Tibial nerve (tissue), 4 donors: ENCODE data around the gene HIVEP2. TPM values are rescaled to one million over a fixed set of nuclear protein-coding genes. Genes with fewer than 3 reads are reported as not detected.

Source experiments
- DNase-seq, 2 donors: peaks; one replicate each; pipeline ENCODE4 v3.0.0-alpha.2; 2019; ENCODE audit warnings: low spot score in 2 of 2
- H3K27ac ChIP-seq, 4 donors: fragments of 200-600 bp; sonication (generic) in 3 of 4; one replicate each; pipeline ENCODE4 v1.5.1; 2017 to 2019; ENCODE audit warnings: mild to moderate bottlenecking in 1 of 4
- H3K27me3 ChIP-seq, 2 donors: fragments of 200-600 bp; sonication (generic) in 1 of 2; one replicate each; pipeline versions ENCODE4 v1.5.1 to v1.6.0; 2017 to 2019
- H3K36me3 ChIP-seq, 3 donors: fragments of 200-600 bp; sonication (generic); one replicate each; pipeline ENCODE4 v1.5.1; 2018 to 2019
- H3K4me1 ChIP-seq, 4 donors: fragments of 200-600 bp; sonication (generic) in 3 of 4; one replicate each; pipeline ENCODE4 v1.5.1; 2017 to 2019
- H3K4me3 ChIP-seq, 4 donors: fragments of 200-600 bp; sonication (generic) in 3 of 4; one replicate each; pipeline ENCODE4 v1.5.1; 2017 to 2019; ENCODE audit warnings: mild to moderate bottlenecking in 1 of 4, moderate library complexity in 1 of 4
- H3K9me3 ChIP-seq, 4 donors: fragments of 200-600 bp; sonication (generic) in 3 of 4; one replicate each; pipeline ENCODE4 v1.5.1; 2017 to 2019
- EP300 ChIP-seq, 2 donors: sonication (generic); formaldehyde crosslinking; IDR thresholded peaks; one replicate each; pipeline ENCODE4 v1.6.1; 2017; ENCODE audit warnings: antibody characterized with exemption in 2 of 2, mild to moderate bottlenecking in 1 of 2
- POLR2A ChIP-seq, 2 donors: fragments of 450-650 bp; IDR thresholded peaks; one replicate each; pipeline ENCODE4 v1.6.1; 2017; ENCODE audit warnings: antibody characterized with exemption in 2 of 2, mild to moderate bottlenecking in 2 of 2, moderate library complexity in 2 of 2
- WGBS, 2 donors: methylation state at CpG; one replicate each; pipeline ENCODE4 v1.1.5; 2018; 5-methylcytosine and 5-hydroxymethylcytosine counted together
- total RNA-seq, 4 donors: library from RNA; depleted of rRNA; stranded (reverse); fragments of >200 nt; gene quantifications; one replicate each; pipeline ENCODE4 v1.1.0, GENCODE V29; 2016
- TF ChIP-seq, protein P1 (sequence below), 5 experiments: fragments of 200-600 bp in 3 of 5; fragments of 450-650 bp in 2 of 5; sonication (generic) in 3 of 5; IDR thresholded peaks; one replicate each; pipeline ENCODE4 v1.5.1; 2016 to 2019; ENCODE audit warnings: antibody characterized with exemption in 5 of 5, mild to moderate bottlenecking in 3 of 5, moderate library complexity in 2 of 5

Gene HIVEP2
- total RNA-seq, 4 donors from 2014 or later: 15.9 to 24.0 (median 19.9) TPM

DNA sequence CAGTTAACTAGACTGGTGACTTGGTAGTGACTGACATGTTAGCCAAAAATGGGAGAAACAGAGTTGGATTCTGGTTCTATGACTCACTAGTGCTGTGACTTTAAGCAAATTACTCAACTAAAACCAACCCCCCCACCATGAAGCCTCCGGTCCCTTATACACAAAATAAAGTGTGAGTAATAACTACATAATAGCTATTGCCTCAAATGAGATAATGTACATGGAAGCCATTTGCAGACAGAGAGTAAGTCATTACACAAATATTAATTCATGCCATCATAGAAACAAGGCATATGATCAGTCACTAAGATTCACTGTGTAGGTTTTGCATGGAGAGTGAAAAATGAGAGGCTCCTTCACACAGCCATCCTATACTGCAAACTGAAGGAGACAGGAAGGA, 111.9 kb downstream of the HIVEP2 start:
- DNase-seq: no peak
- TF ChIP-seq, protein P1, sequence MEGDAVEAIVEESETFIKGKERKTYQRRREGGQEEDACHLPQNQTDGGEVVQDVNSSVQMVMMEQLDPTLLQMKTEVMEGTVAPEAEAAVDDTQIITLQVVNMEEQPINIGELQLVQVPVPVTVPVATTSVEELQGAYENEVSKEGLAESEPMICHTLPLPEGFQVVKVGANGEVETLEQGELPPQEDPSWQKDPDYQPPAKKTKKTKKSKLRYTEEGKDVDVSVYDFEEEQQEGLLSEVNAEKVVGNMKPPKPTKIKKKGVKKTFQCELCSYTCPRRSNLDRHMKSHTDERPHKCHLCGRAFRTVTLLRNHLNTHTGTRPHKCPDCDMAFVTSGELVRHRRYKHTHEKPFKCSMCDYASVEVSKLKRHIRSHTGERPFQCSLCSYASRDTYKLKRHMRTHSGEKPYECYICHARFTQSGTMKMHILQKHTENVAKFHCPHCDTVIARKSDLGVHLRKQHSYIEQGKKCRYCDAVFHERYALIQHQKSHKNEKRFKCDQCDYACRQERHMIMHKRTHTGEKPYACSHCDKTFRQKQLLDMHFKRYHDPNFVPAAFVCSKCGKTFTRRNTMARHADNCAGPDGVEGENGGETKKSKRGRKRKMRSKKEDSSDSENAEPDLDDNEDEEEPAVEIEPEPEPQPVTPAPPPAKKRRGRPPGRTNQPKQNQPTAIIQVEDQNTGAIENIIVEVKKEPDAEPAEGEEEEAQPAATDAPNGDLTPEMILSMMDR (IDR thresholded peaks at IDR 0.05): no peak
- TF ChIP-seq EP300 (IDR thresholded peaks at IDR 0.05) (no peak), POLR2A (IDR thresholded peaks at IDR 0.05) (no peak)
- Histone ChIP-seq H3K9me3 (no peaks in the 10 kb centered on the region), H3K4me3 (no peak overlapping the region), H3K36me3 (no peaks in the 10 kb centered on the region), H3K4me1 (peaks cover 0 to 14% (median 2%) of the 10 kb centered on the region in 4 donors), H3K27ac (no peak overlapping the region), H3K27me3 (no peaks in the 10 kb centered on the region)
- WGBS, 2 donors: 35 to 56% methylated on average over 1 of the region's 1 CpG

GRCh38 chr6:142830807-142831206, 114.2 kb downstream of the HIVEP2 start:
- TF ChIP-seq, protein P1 (IDR thresholded peaks at IDR 0.05): no peak
- TF ChIP-seq POLR2A (IDR thresholded peaks at IDR 0.05) (no peak), EP300 (IDR thresholded peaks at IDR 0.05) (no peak)
- no peaks in the 10 kb centered on the region for H3K27me3 ChIP-seq
- H3K27ac ChIP-seq: no peak overlapping the region
- H3K9me3 ChIP-seq: no peaks in the 10 kb centered on the region
- peaks cover 0 to 16% (median 0%) of the 10 kb centered on the region in 4 donors for H3K4me1 ChIP-seq
- H3K36me3 ChIP-seq: no peaks in the 10 kb centered on the region
- WGBS, 2 donors: 88 to 89% methylated on average over 6 of the region's 6 CpGs
- no peak overlapping the region for H3K4me3 ChIP-seq
- DNase-seq: no peak

GRCh38 chr6:142830116-142830710, 114.8 kb downstream of the HIVEP2 start:
- no peaks in the 10 kb centered on the region for H3K9me3 ChIP-seq
- no peaks in the 10 kb centered on the region for H3K27me3 ChIP-seq
- DNase-seq: no peak
- H3K4me1 ChIP-seq: peaks cover 0 to 16% (median 0%) of the 10 kb centered on the region in 4 donors
- WGBS, 2 donors: 68 to 74% methylated on average over 5 of the region's 5 CpGs
- no peak overlapping the region for H3K27ac ChIP-seq
- H3K36me3 ChIP-seq: no peaks in the 10 kb centered on the region
- no peak for TF ChIP-seq EP300 (IDR thresholded peaks at IDR 0.05)
- TF ChIP-seq, protein P1 (IDR thresholded peaks at IDR 0.05): no peak
- no peak for TF ChIP-seq POLR2A (IDR thresholded peaks at IDR 0.05)
- no peak overlapping the region for H3K4me3 ChIP-seq

DNA sequence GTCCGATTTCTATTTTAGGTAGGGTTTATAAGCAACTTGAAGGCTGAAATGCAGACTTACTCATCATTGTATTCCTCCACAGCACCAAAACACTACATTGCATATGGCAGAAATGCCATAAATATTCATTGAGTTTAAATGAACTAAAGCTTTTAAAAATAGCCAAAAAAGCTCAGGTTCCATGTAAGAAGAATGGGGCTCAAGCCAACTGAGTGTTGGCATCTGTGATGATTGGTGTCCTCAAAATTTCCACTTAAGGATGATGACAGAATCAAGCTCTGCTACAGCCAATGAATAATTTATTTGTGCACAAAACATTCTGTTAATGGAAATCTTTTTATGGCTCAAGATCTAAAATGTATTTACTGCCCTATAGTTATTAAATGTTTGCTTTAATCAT, 115.4 kb downstream of the HIVEP2 start:
- TF ChIP-seq, protein P1 (IDR thresholded peaks at IDR 0.05): no peak
- no peak for TF ChIP-seq EP300 (IDR thresholded peaks at IDR 0.05)
- no peak for TF ChIP-seq POLR2A (IDR thresholded peaks at IDR 0.05)
- no peak overlapping the region for H3K4me3 ChIP-seq
- H3K4me1 ChIP-seq: peaks cover 0 to 20% (median 0%) of the 10 kb centered on the region in 4 donors
- H3K27ac ChIP-seq: no peak overlapping the region
- DNase-seq: no peak
- 94 to 100% methylated on average over 1 of the region's 1 CpG for WGBS, 2 donors
- no peaks in the 10 kb centered on the region for H3K36me3 ChIP-seq
- no peaks in the 10 kb centered on the region for H3K9me3 ChIP-seq
- H3K27me3 ChIP-seq: no peaks in the 10 kb centered on the region

- TF ChIP-seq EP300 (IDR thresholded peaks at IDR 0.05) (no peak), POLR2A (IDR thresholded peaks at IDR 0.05) (no peak)
- TF ChIP-seq, protein P1 (IDR thresholded peaks at IDR 0.05): no peak
These were observed 117.0 kb downstream of the HIVEP2 start for GRCh38 chr6:142827991-142828390.

More at GRCh38 chr6:142827991-142828390, 117.0 kb downstream of the HIVEP2 start:
- H3K9me3 ChIP-seq: no peaks in the 10 kb centered on the region
- 84 to 96% methylated on average over 4 of the region's 4 CpGs for WGBS, 2 donors
- no peak for DNase-seq
- peaks cover 0 to 30% (median 0%) of the 10 kb centered on the region in 4 donors for H3K4me1 ChIP-seq
- no peak overlapping the region for H3K4me3 ChIP-seq
- no peak overlapping the region for H3K27ac ChIP-seq
- H3K27me3 ChIP-seq: no peaks in the 10 kb centered on the region
- no peaks in the 10 kb centered on the region for H3K36me3 ChIP-seq
